ENCODE data around the gene DNAJC4.

DNAJC4 gene

GRCh38 chr11:64208796-64209562, 21.4 kb upstream of the DNAJC4 start:
- DNase-seq, result no peak

GRCh38 chr11:64209563-64209843, 20.8 kb upstream of the DNAJC4 start:
- DNase-seq, result no peak

GRCh38 chr11:64210301-64211020, 19.9 kb upstream of the DNAJC4 start:
- no peak for DNase-seq

GRCh38 chr11:64211181-64211872, 19.0 kb upstream of the DNAJC4 start:
- no peak for DNase-seq

GRCh38 chr11:64216879-64217278, 13.5 kb upstream of the DNAJC4 start:
- no peak for DNase-seq

GRCh38 chr11:64218628-64219353, 11.6 kb upstream of the DNAJC4 start:
- no peak for DNase-seq

- DNase-seq, result no peak
These were observed 11.0 kb upstream of the DNAJC4 start for GRCh38 chr11:64219354-64219684.

DNA sequence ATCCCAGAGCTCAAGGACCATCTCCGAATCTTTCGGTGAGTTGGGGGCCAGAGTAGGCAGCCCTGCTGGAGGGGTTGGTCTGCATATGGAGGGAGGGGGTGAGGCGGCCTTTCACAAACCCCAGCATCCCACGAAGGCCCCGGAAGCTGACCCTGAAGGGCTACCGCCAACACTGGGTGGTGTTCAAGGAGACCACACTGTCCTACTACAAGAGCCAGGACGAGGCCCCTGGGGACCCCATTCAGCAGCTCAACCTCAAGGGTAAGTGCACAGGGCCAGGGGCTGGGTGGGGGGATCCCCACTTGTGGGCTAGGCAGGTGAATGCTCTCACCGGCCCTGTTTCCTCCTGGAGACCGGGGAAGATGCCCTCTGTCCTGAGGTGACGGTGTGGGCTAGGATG, 10.6 kb upstream of the DNAJC4 start:
- no peak for DNase-seq

DNA sequence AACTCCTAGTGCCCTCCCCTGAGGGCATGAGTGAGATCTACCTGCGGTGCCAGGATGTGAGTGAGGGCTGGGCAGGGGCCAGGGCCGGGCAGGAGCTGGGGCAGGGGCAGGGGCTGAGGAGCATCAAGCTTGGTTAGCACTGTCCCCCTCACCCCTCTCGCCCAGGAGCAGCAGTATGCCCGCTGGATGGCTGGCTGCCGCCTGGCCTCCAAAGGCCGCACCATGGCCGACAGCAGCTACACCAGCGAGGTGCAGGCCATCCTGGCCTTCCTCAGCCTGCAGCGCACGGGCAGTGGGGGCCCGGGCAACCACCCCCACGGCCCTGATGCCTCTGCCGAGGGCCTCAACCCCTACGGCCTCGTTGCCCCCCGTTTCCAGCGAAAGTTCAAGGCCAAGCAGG, 10.1 kb upstream of the DNAJC4 start:
- no peak for DNase-seq

DNA sequence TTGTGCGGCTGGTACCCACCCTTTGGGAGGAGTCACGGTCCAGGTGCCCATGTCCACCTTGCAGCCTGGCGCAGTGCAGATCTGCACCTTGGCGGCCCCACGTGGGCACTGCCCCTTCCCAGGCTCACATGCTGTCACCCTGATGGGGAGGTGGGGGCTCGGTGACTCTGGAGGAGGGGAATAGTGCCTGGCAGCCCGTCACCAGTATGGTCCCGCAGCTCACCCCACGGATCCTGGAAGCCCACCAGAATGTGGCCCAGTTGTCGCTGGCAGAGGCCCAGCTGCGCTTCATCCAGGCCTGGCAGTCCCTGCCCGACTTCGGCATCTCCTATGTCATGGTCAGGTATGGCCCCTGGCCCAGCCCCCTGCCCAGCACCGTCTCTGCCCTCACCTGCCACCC, 9.6 kb upstream of the DNAJC4 start:
- no peak for DNase-seq

DNA sequence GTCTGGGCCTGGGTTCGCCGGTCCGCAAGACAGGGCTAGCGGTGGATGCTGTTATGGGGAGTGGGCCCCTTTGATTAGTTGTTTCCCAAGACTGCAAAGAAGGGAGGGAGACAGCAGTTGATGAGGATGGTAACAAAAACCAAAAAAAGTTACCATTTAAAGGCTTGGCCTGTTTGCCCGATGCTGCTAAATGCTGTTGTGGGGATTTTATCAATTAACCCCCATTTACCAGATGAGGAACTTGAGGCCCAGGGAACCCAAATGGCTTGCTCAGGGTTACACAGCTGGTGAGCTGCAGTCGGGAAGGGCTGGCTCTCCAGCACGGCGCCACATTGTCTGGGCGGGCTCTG, 7.7 kb upstream of the DNAJC4 start:
- DNase-seq, result no peak

- no peak for DNase-seq
These were observed 7.2 kb upstream of the DNAJC4 start for GRCh38 chr11:64223001-64223651.

GRCh38 chr11:64224151-64224890, 6.0 kb upstream of the DNAJC4 start:
- no peak for DNase-seq

DNA sequence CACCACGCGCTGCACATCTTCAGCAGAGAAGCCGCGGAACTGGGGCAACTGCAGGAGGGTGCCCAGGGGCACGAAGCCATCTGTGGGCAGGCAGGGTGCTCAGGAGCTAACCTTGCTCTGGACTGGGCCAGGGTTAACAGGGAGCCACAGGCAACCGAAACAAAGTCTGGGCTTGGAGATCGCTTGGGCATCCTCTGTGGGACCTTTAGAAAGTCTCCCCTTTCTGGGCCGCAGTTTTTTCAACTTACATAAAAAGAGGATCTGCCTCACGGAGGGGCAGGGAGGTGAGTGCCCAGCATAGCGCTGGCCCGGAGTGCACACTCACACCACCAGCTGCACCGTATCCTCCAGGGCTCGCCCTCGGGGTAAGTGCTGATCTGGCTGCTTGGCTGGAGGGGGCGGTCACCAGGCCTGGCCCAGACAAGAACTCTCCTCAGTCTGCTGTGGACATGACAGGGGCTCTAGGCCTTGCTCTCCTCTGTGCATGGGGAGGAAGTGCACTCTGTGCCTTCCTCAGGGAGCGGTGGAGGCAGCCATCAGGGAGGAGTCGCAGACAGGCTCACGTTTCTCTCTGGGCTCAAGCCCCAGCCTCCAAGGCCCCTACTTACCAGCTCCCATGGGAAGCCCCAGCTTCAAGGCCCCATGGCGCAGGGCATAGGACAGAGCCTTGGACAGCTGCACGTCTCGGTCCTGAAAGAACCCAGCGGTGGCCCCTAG, 5.3 kb upstream of the DNAJC4 start:
- no peak for DNase-seq

GRCh38 chr11:64225608-64226506, 4.5 kb upstream of the DNAJC4 start, which contains the start of the genes NUDT22 and TRPT1:
NUDT22 (plus strand) TSS chr11:64226274; CDS start chr11:64226653, 379 bp downstream.
TRPT1 (minus strand) TSS chr11:64226186; CDS start chr11:64225860, 326 bp downstream.
- DNase-seq, result peak; percentile 74 to 84

GRCh38 chr11:64226507-64227051, 3.8 kb upstream of the DNAJC4 start:
- DNase-seq, result no peak

DNA sequence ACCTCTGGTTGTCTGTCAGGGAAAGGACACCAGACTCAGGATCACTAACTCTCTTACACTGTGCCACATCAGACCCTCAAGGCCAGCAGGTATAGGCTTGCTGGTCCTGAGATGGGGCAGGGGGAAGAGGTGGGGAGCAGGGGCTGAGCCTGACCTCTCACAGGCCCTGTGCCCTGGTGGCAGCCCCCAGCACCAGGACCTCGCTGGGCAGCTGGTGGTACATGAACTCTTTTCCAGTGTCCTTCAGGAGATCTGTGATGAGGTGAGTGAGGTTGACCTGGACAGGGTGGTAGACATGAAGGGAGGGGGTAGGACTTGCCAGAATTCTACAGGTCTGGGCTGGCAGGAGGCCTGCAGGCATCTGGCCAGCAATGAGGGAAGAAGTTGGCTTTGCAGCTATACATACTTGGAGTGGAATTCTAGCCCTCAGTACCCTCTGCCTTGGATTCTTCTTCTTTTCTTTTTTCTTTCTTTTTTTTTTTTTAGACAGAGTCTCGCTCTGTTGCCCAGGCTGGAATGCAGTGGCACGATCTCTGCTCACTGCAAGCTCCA, 2.9 kb upstream of the DNAJC4 start:
- DNase-seq, result no peak

DNA sequence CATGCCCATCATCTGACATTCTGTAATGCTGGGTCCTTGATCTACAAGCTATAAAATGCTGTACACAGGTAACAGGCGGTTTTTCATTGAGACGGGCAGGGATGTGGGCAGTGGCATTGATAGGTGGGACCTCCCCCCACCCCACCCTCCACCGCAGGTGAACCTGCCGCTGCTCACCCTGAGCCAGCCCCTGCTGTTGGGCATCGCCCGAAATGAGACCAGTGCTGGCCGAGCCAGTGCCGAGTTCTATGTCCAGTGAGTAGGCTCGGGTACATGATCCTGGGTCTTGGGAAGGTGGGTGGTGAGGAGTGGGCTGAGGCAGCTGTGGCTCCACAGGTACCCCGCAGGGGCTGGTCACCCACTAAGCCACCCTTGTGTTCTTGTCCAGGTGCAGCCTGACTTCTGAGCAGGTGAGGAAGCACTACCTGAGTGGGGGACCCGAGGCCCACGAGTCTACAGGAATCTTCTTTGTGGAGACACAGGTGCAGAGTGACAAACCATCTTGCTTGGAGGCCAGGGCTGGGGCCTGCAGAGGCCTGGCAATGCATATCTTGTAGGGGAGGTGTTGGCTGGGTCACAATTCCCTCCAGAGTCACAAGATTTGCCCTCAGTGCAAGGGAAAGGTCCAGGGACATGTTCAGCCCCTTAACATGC, 1.1 kb upstream of the DNAJC4 start:
- DNase-seq, result no peak

DNA sequence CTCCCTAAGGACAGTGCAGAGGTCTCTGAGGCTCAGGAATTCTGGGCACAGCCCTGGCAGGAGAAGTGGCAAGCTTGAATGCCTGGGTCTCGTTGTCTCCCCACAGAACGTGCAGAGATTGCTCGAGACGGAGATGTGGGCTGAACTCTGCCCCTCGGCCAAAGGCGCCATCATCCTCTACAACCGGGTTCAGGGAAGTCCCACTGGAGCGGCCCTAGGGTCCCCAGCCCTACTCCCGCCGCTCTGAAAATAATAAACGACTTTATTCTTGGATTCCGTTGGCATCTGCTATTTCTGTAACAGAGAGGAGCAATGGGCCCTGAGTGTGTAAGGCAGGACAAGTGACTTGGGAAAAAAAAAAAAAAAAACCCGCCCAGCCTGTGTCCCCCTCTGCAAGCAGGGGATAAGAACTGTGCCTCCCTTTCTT, 591 bp upstream of the DNAJC4 start:
- DNase-seq, result no peak

Measured in hippocampal formation (tissue), 2 donors.